Osteoblast (primary cell): ENCODE results near the gene KIF16B. TPM values are rescaled to one million over a fixed set of nuclear protein-coding genes. Genes with fewer than 3 reads are reported as not detected.
A peak's percentile ranks its signal among the peaks of the same experiment; 100 is the strongest.

Experiments used
- DNase-seq: peaks from one replicate; pipeline ENCODE4 v3.0.0; 2011; ENCODE audit warnings: low spot score, mixed read lengths; ENCODE audit not compliant: insufficient read length; ENCODE audit errors: missing footprints
- H2AFZ ChIP-seq: 2 replicates; pipeline ENCODE4 v1.6.0; 2011; ENCODE audit warnings: mild to moderate bottlenecking, low read length
- H3K27ac ChIP-seq: 2 replicates; pipeline ENCODE4 v1.5.1; 2011; ENCODE audit warnings: mild to moderate bottlenecking, low read depth, low read length, moderate library complexity
- H3K27me3 ChIP-seq: 2 replicates; pipeline ENCODE4 v1.6.0; 2012; ENCODE audit warnings: mild to moderate bottlenecking, control low read depth, inconsistent platforms, low read length, moderate library complexity; ENCODE audit not compliant: insufficient read depth
- H3K36me3 ChIP-seq: 2 replicates; pipeline ENCODE4 v1.5.1; 2011; ENCODE audit warnings: mild to moderate bottlenecking, low read length, control low read depth, moderate library complexity; ENCODE audit not compliant: insufficient read depth
- H3K4me1 ChIP-seq: 2 replicates; pipeline ENCODE4 v1.5.1; 2011; ENCODE audit warnings: mild to moderate bottlenecking, low read length, control low read depth, moderate library complexity; ENCODE audit not compliant: insufficient read depth
- H3K4me2 ChIP-seq: 2 replicates; pipeline ENCODE4 v1.6.0; 2011; ENCODE audit warnings: mild to moderate bottlenecking, low read length; ENCODE audit not compliant: insufficient read depth
- H3K4me3 ChIP-seq: fragments of 200-600 bp; sonication (generic); 3 replicates; pipeline ENCODE4 v1.5.1; 2012; ENCODE audit warnings: mild to moderate bottlenecking, low read length, inconsistent platforms; ENCODE audit not compliant: insufficient read depth
- H3K79me2 ChIP-seq: 2 replicates; pipeline ENCODE4 v1.6.0; 2012; ENCODE audit warnings: mild to moderate bottlenecking, low read length, control low read depth, inconsistent platforms; ENCODE audit not compliant: insufficient read depth
- H3K9me3 ChIP-seq: 2 replicates; pipeline ENCODE4 v1.5.1; 2011; ENCODE audit warnings: low read depth, low read length, control low read depth
- H4K20me1 ChIP-seq: 2 replicates; pipeline ENCODE4 v1.6.0; 2012; ENCODE audit warnings: mild to moderate bottlenecking, low read length, control low read depth; ENCODE audit not compliant: insufficient read depth
- CTCF ChIP-seq: IDR thresholded peaks from 2 replicates; pipeline ENCODE4 v1.5.1; 2011; ENCODE audit warnings: mild to moderate bottlenecking, low read depth, low read length, moderate library complexity; ENCODE audit errors: extremely low read depth
- total RNA-seq: library from RNA; depleted of rRNA; stranded (reverse); fragments of >200 nt; gene quantifications from 2 replicates; pipeline ENCODE4 v1.2.3, GENCODE V29; 2012

KIF16B gene
- total RNA-seq, 1 donor, result 9.0 TPM

- TF ChIP-seq CTCF, result no peak
- no peak overlapping the region for H2AFZ ChIP-seq
- H3K36me3 ChIP-seq, result no peaks in the 10 kb centered on the region
- no peaks in the 10 kb centered on the region for H3K27me3 ChIP-seq
- H3K9me3 ChIP-seq, result no peaks in the 10 kb centered on the region
- DNase-seq, result no peak
- H3K4me2 ChIP-seq, result no peak overlapping the region
- H3K4me1 ChIP-seq, result no peaks in the 10 kb centered on the region
- H3K4me3 ChIP-seq, result no peak overlapping the region
- H4K20me1 ChIP-seq, result no peaks in the 10 kb centered on the region
- H3K27ac ChIP-seq, result no peak overlapping the region
- H3K79me2 ChIP-seq, result no peaks in the 10 kb centered on the region
These were observed 187.4 kb downstream of the KIF16B start for GRCh38 chr20:16385891-16386290.

- peak; percentile 68 for DNase-seq
- Histone ChIP-seq H2AFZ (no peak overlapping the region), H3K79me2 (no peaks in the 10 kb centered on the region), H3K27ac (no peak overlapping the region), H3K36me3 (no peaks in the 10 kb centered on the region), H3K4me2 (no peak overlapping the region), H3K4me3 (no peak overlapping the region), H4K20me1 (no peaks in the 10 kb centered on the region), H3K9me3 (no peaks in the 10 kb centered on the region), H3K4me1 (no peaks in the 10 kb centered on the region), H3K27me3 (no peaks in the 10 kb centered on the region)
- no peak for TF ChIP-seq CTCF
These were observed 187.8 kb downstream of the KIF16B start for GRCh38 chr20:16385462-16385861.

- Histone ChIP-seq H2AFZ (no peak overlapping the region), H3K4me2 (no peak overlapping the region), H3K79me2 (no peaks in the 10 kb centered on the region), H3K27me3 (no peaks in the 10 kb centered on the region), H3K27ac (no peak overlapping the region), H3K36me3 (no peaks in the 10 kb centered on the region), H3K4me1 (no peaks in the 10 kb centered on the region), H4K20me1 (no peaks in the 10 kb centered on the region), H3K9me3 (no peaks in the 10 kb centered on the region), H3K4me3 (no peak overlapping the region)
- DNase-seq, result no peak
- TF ChIP-seq CTCF, result no peak
These were observed 191.8 kb downstream of the KIF16B start for GRCh38 chr20:16381444-16381843.

- no peaks in the 10 kb centered on the region for H3K9me3 ChIP-seq
- no peak for DNase-seq
- no peaks in the 10 kb centered on the region for H4K20me1 ChIP-seq
- H3K27me3 ChIP-seq, result no peaks in the 10 kb centered on the region
- no peak overlapping the region for H2AFZ ChIP-seq
- no peak for TF ChIP-seq CTCF
- H3K27ac ChIP-seq, result no peak overlapping the region
- no peaks in the 10 kb centered on the region for H3K4me1 ChIP-seq
- H3K4me3 ChIP-seq, result no peak overlapping the region
- H3K79me2 ChIP-seq, result no peaks in the 10 kb centered on the region
- H3K4me2 ChIP-seq, result no peak overlapping the region
- H3K36me3 ChIP-seq, result no peaks in the 10 kb centered on the region
These were observed 194.4 kb downstream of the KIF16B start for GRCh38 chr20:16378712-16379370.
